ENCODE measurements around the gene ASB6. TPM values are rescaled to one million over a fixed set of nuclear protein-coding genes. Genes with fewer than 3 reads are reported as not detected.

ASB6 gene
- total RNA-seq, 2 donors from 2014 or later: 21.9 to 28.7 TPM

DNA sequence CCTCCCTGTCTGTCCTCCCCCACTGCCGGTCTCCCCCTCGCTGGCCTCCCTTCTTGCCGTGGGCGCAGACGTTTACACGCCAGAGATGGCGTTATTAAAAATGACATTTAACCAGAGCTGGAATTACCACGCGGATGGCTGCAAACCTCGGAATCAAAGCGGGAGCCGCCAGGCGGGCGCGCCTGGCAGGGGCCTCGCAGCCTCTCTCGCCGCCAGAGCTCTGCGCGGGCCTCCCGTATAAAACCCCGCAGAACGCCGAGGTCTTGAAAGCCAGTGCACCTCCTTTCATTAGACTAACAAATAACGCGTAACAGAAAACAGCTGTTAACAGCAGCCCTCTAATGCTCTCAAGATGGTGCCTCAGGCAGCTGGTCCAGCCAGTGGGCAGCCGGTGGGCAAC lies 33.7 kb upstream of the ASB6 start:
- peaks cover 34% of the 10 kb centered on the region for H3K27me3 Mint-ChIP-seq
- H3K36me3 Mint-ChIP-seq (ENCODE audit: low read depth): no peaks in the 10 kb centered on the region
- no peaks in the 10 kb centered on the region for H3K4me1 Mint-ChIP-seq
- H3K27ac Mint-ChIP-seq: no peak overlapping the region
- H3K4me3 Mint-ChIP-seq: no peak overlapping the region
- no peak for ATAC-seq
- no peak for DNase-seq
- no peaks in the 10 kb centered on the region for H3K9me3 ChIP-seq (ENCODE audit: control insufficient read depth, low read length, poor library complexity, severe bottlenecking)

DNA sequence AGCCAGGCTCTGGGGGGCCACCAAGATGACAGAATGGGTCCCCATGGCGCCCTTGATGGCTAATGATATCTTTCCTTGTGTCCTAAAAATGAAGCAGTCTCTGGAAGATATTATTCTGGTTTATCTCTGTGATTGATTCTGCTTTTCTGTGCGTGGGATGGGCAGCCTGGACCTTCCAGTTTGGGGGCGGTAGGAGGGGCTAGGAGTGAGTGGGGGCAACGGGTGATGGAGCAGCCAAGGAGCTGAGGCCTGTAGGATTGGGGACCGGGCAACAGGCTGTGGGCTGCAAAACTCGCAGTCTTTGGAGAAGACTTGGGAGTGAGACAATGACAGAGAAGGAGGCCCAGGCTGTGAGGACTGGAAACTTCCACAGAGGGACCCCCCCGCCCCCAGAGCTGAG lies 32.3 kb upstream of the ASB6 start:
- Mint-ChIP-seq H3K27ac (no peak overlapping the region), H3K27me3 (peaks cover 35% of the 10 kb centered on the region), H3K4me1 (no peaks in the 10 kb centered on the region), H3K36me3 (ENCODE audit: low read depth) (no peaks in the 10 kb centered on the region), H3K4me3 (no peak overlapping the region)
- no peaks in the 10 kb centered on the region for H3K9me3 ChIP-seq (ENCODE audit: control insufficient read depth, low read length, poor library complexity, severe bottlenecking)
- ATAC-seq: no peak
- DNase-seq: no peak

DNA sequence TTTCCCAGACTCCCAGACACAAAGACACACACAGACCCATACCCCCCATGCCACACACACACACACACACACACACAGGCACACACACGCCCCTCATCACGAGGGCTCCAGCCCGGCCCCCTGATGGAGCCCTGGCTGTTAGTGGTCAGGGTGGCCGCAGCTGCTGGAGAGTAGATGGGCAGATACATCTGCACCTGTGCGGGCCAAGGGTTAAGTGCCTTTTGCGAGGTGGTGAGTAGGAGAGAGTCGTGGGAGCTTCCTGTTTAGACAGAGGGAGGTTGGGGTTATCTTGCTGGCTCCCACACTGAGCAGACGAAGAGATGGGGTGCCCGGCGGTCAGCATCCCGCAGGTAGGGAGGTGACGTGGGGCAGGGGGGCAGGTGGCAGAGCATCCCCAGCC lies 31.7 kb upstream of the ASB6 start:
- H3K4me1 Mint-ChIP-seq: no peaks in the 10 kb centered on the region
- H3K36me3 Mint-ChIP-seq (ENCODE audit: low read depth): no peaks in the 10 kb centered on the region

DNA sequence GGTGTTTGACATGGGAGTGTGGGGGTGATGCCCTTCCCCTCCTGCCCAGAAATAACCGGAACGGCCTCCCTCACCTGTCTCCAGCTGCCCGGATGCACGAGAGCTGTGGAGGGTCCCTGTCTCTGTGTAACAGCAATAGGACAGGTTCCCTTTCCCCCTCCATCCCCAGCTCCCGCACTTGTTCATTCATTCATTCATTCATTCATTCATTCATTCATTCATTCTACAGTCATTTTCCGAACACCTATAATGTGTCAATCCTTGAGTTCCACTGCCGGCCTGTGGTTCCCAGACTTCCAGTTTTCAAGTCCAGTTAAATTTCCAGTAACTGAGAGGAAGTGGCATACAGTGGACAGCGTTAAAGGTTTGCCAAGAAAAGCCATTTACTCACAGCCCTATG lies 30.8 kb upstream of the ASB6 start:
- no peak for ATAC-seq
- H3K9me3 ChIP-seq (ENCODE audit: control insufficient read depth, low read length, poor library complexity, severe bottlenecking): no peaks in the 10 kb centered on the region
- Mint-ChIP-seq H3K4me3 (no peak overlapping the region), H3K4me1 (no peaks in the 10 kb centered on the region), H3K36me3 (ENCODE audit: low read depth) (no peaks in the 10 kb centered on the region), H3K27ac (no peak overlapping the region), H3K27me3 (peaks cover 26% of the 10 kb centered on the region)
- DNase-seq: no peak

More for the DNA sequence above, 31.7 kb upstream of the ASB6 start:
- no peaks in the 10 kb centered on the region for H3K9me3 ChIP-seq (ENCODE audit: control insufficient read depth, low read length, poor library complexity, severe bottlenecking)
- no peak overlapping the region for H3K27ac Mint-ChIP-seq
- no peak overlapping the region for H3K4me3 Mint-ChIP-seq
- no peak for DNase-seq
- no peak for ATAC-seq
- H3K27me3 Mint-ChIP-seq: peaks cover 32% of the 10 kb centered on the region

DNA sequence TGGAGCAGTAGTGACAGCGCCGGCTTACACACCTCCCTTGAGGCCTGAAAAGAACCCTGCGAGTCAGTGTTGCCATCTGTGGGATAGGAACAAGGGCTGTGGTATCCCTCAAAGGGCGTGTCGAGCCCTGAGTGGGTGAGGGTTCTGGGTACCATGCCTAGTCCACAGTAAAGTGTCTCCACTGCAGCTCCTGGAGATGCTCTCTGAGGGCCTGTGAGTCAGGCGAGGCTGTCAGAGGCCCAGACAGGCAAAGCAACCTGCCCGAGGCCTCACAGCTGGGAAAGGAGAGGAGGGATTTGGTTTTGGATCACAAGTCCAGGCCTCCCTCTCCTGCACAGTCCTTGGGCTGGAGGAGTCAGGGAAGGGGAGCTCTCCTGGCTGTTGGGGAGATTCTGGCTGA lies 29.6 kb upstream of the ASB6 start:
- no peaks in the 10 kb centered on the region for H3K9me3 ChIP-seq (ENCODE audit: control insufficient read depth, low read length, poor library complexity, severe bottlenecking)
- Mint-ChIP-seq H3K4me3 (no peak overlapping the region), H3K4me1 (no peaks in the 10 kb centered on the region), H3K27me3 (peaks cover 16% of the 10 kb centered on the region), H3K36me3 (ENCODE audit: low read depth) (no peaks in the 10 kb centered on the region), H3K27ac (no peak overlapping the region)
- DNase-seq (no peak), ATAC-seq (no peak)

DNA sequence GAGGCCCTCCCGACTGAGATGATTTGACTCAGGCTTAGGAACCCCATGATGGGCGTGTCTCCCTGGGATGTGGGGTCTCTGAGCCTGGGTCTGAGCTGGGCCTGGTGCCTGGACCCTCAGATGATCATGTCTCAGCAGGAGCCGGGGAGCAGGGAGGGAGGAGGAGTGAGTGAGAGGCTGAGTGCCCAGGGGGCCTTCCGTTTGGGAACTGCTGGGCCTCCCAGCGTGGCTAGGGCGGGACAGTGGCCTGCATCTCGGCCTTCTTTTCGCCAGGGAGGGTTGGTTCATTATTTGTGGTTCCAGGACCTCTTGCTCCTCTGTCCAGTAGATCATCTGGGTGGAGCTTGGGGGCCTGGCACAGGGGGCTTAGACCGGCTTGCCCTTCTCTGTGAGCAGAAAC lies 29.1 kb upstream of the ASB6 start:
- ATAC-seq: no peak
- Mint-ChIP-seq H3K27ac (no peak overlapping the region), H3K4me3 (no peak overlapping the region), H3K36me3 (ENCODE audit: low read depth) (no peaks in the 10 kb centered on the region), H3K4me1 (no peaks in the 10 kb centered on the region), H3K27me3 (peaks cover 11% of the 10 kb centered on the region)
- no peaks in the 10 kb centered on the region for H3K9me3 ChIP-seq (ENCODE audit: control insufficient read depth, low read length, poor library complexity, severe bottlenecking)
- DNase-seq: no peak

DNA sequence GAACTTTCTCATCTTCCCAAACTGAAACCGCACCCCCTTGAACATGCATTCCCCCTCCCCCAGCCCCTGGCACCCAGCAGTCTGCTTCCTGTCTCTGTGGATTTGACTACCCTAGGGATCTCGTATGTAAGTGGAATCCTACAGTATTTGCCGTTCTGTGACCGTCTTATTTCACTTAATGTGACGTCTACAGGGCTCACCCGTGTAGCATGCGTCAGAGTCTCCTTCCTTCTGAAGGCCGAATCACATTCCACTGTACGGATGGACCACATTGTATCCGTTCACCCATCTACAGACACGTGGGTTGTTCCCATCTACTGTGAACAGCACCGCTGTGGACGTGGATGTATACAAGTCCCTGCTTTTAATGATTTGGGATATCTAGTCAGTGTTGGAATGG lies 28.0 kb upstream of the ASB6 start:
- Mint-ChIP-seq H3K36me3 (ENCODE audit: low read depth) (no peaks in the 10 kb centered on the region), H3K27me3 (peaks cover 8% of the 10 kb centered on the region), H3K4me1 (peaks cover 2% of the 10 kb centered on the region), H3K4me3 (no peak overlapping the region), H3K27ac (no peak overlapping the region)
- DNase-seq (no peak), ATAC-seq (no peak)
- no peaks in the 10 kb centered on the region for H3K9me3 ChIP-seq (ENCODE audit: control insufficient read depth, low read length, poor library complexity, severe bottlenecking)

DNA sequence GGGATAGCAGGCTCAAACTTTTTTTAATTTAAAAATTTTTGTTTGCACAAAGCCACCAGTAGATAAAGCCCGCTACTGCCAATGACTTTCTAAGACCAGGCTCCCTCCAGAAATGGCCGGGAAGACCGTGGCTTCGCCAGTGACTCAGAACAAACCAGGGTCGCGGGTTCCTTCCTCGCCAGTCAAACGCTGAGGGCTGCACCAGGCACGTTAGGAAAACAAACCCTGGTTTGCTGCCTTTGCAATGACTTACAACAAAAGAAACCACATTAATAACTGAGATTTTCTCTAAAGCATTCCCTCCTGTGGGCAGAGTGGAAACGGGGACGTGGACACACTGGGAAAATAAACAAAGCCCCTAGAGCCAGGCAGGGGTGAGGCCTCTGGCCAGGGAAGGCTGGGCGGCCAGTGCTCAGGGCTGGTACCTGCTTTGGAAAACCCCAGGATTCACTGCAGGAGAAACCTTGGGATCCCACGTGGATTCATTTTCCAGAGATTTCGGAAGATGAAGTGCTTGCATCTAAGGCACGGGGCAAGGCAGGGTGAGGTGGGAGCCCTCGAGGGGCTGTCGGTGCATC lies 27.3 kb upstream of the ASB6 start:
- H3K27ac Mint-ChIP-seq: no peak overlapping the region
- peaks cover 8% of the 10 kb centered on the region for H3K27me3 Mint-ChIP-seq
- DNase-seq: no peak
- H3K36me3 Mint-ChIP-seq (ENCODE audit: low read depth): no peaks in the 10 kb centered on the region
- H3K4me3 Mint-ChIP-seq: no peak overlapping the region
- peaks cover 5% of the 10 kb centered on the region for H3K4me1 Mint-ChIP-seq
- no peak for ATAC-seq
- H3K9me3 ChIP-seq (ENCODE audit: control insufficient read depth, low read length, poor library complexity, severe bottlenecking): no peaks in the 10 kb centered on the region

DNA sequence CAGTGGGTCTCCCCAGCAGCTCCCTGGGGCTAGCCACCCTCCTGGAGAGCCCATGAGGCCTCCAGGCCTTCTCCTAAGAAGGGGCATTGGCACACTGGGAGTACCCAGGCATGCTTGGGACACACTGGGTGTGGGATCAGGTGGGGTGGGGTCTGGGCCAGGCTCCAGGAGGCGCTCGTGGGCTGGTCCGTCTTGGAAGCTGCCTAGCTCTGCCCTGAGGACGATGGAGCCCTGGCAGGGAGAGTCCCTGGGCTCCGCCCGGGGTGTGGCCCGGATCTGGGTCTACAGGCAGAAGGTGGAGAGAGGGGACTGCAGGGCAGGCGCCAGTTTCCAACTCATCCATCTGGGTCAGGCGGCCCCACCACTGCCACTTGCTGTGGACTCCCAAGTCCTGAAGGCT lies 25.9 kb upstream of the ASB6 start:
- Mint-ChIP-seq H3K27ac (no peak overlapping the region), H3K36me3 (ENCODE audit: low read depth) (no peaks in the 10 kb centered on the region), H3K4me1 (peaks cover 5% of the 10 kb centered on the region), H3K27me3 (peaks cover 8% of the 10 kb centered on the region), H3K4me3 (no peak overlapping the region)
- H3K9me3 ChIP-seq (ENCODE audit: control insufficient read depth, low read length, poor library complexity, severe bottlenecking): no peaks in the 10 kb centered on the region
- DNase-seq (no peak), ATAC-seq (no peak)

DNA sequence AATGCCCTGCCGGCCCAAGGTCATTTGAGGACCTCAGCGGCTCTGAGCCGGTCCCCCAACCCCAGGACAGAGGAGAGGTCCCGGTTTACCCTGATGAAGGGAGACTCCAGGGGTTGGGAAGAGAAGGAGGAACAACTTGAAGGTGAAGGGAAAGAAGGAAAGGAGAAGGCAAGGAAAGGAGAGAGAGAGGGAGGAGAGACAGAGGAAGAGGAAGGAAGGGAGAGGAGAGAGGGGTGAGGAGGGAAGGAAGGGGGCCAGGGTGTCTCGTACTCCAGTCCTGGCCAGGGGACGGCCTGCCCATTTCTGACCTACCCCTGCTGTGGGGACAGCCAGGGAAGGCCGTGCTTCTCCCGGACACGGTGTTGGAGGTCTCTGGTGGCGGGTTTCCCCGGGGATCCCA lies 25.4 kb upstream of the ASB6 start:
- ATAC-seq (no peak), DNase-seq (no peak)
- Mint-ChIP-seq H3K36me3 (ENCODE audit: low read depth) (no peaks in the 10 kb centered on the region), H3K4me3 (no peak overlapping the region), H3K27ac (no peak overlapping the region), H3K27me3 (peaks cover 8% of the 10 kb centered on the region), H3K4me1 (peaks cover 5% of the 10 kb centered on the region)
- no peaks in the 10 kb centered on the region for H3K9me3 ChIP-seq (ENCODE audit: control insufficient read depth, low read length, poor library complexity, severe bottlenecking)

DNA sequence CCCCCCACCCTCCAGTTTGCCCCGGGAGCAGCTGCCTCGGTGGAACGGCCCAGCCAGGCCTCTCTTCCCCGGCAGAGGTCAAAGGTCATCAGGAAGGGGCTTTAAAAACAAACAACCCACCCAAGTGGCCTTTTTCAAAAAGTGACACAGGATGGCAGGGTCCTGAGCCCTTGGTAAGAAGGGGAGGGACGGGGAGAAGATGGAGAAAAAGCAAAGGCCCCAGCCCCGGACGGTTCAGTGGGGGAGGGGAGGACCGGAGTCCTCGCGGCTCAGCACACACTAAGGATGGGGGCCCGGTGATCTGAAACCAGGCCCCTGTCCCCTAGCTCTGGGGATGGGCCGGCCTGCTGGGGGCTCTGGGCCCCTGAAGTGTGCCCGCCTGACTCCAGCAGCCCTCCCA lies 24.6 kb upstream of the ASB6 start:
- Mint-ChIP-seq H3K4me3 (peak overlapping the region; percentile 33), H3K4me1 (peaks cover 5% of the 10 kb centered on the region), H3K36me3 (ENCODE audit: low read depth) (no peaks in the 10 kb centered on the region), H3K27me3 (peaks cover 8% of the 10 kb centered on the region), H3K27ac (no peak overlapping the region)
- ATAC-seq (no peak), DNase-seq (no peak)
- no peaks in the 10 kb centered on the region for H3K9me3 ChIP-seq (ENCODE audit: control insufficient read depth, low read length, poor library complexity, severe bottlenecking)

DNA sequence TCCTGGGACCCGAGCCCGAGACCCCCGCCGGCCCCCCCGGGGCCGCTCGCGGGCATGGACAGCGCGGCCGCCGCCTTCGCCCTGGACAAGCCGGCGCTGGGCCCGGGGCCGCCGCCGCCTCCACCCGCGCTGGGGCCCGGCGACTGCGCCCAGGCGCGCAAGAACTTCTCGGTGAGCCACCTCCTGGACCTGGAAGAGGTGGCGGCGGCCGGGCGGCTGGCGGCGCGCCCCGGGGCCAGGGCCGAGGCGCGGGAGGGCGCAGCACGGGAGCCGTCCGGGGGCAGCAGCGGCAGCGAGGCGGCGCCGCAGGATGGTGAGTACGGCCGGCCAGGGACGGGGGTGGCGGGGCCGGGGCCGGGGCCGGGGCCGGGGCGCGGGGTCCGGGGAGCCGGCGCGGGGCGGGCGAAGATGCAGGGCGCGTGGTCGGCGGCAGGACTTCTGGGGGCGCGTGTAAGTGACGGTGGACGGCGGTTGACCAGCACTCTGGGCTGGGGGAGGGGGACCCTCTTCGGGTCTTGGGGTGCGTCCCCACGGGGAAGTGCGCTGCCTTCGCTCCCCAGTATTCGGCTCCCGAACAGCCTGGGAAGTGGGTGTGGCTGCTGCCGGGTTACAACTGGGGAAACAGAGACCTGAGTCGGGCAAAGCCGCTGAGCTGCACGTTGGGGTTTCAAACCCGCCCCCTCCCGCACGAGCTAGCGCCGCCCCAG lies 24.0 kb upstream of the ASB6 start:
- H3K4me1 Mint-ChIP-seq: peaks cover 5% of the 10 kb centered on the region
- peak overlapping the region; percentile 85 for H3K4me3 Mint-ChIP-seq
- H3K36me3 Mint-ChIP-seq (ENCODE audit: low read depth): no peaks in the 10 kb centered on the region
- H3K27me3 Mint-ChIP-seq: peaks cover 8% of the 10 kb centered on the region
- H3K9me3 ChIP-seq (ENCODE audit: control insufficient read depth, low read length, poor library complexity, severe bottlenecking): no peaks in the 10 kb centered on the region
- DNase-seq (no peak), ATAC-seq (peak; percentile 23)
- H3K27ac Mint-ChIP-seq: no peak overlapping the region

DNA sequence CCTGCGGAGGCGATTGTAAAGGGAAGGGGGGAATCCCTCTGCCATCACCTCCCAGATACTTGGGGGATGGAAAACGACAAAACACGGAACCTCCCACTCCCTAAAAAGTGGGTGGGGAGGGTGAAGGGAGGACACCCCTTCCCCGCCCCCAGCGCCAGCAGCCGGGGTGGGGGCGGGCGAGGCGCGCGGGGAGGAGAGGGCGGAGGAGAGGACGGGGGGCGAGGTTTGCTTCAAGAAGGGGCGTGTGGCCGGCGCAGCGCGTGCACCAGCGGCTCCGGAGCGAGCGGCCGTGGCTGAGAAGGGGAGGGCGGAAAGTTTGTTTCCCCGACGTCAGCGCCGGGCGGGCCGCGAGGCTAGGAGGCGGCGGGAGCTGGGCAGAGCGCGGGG lies 23.4 kb upstream of the ASB6 start, which contains the start of gene PRRX2:
PRRX2 (plus strand) TSS at position 259 of the 387 bp plus-strand sequence. CDS start 221 bp downstream, outside the sequence.
- ATAC-seq: peak; percentile 57
- Mint-ChIP-seq H3K4me3 (peak within 1 kb of the TSS; percentile 85), H3K4me1 (peaks cover 5% of the 10 kb centered on the region), H3K27me3 (peaks cover 8% of the 10 kb centered on the region), H3K27ac (no peak within 1 kb of the TSS), H3K36me3 (ENCODE audit: low read depth) (no peaks in the 10 kb centered on the region)
- no peaks in the 10 kb centered on the region for H3K9me3 ChIP-seq (ENCODE audit: control insufficient read depth, low read length, poor library complexity, severe bottlenecking)
- no peak for DNase-seq

DNA sequence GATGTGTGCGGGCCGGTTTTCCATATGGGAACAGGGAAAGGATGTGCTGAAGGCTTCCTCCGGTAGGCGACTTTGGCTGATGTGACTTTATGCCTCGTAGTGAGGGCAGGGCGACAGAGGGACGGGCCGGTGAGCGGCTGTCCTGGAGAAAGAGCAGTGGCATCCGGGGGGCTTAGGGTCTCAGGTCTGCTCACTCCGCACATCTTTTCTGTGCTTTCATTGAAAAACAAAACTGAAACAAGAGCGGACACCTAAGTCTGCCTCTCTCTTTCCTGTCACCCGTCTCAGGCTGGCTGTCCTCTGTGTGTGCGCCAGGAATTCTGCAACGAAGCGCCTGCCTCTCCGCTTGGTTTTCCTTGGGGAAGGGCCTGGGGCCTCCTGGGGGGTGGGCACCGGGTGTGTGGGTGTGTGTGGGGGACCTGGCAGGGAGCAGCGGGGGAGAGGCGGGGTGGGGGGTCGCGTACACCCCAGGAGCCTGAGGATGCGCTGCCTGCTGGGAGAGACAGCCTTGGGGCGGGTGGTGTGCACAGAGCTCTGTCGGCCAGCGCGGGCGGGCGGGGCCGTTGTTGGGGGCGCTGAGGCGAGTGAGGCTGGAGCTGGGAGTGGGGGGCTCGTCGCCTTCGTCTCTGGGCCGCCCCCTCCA lies 22.9 kb upstream of the ASB6 start:
- peak overlapping the region; percentile 85 for H3K4me3 Mint-ChIP-seq
- H3K4me1 Mint-ChIP-seq: peaks cover 5% of the 10 kb centered on the region
- ATAC-seq (peak; percentile 59), DNase-seq (no peak)
- no peaks in the 10 kb centered on the region for H3K36me3 Mint-ChIP-seq (ENCODE audit: low read depth)
- no peak overlapping the region for H3K27ac Mint-ChIP-seq
- no peaks in the 10 kb centered on the region for H3K9me3 ChIP-seq (ENCODE audit: control insufficient read depth, low read length, poor library complexity, severe bottlenecking)
- peaks cover 8% of the 10 kb centered on the region for H3K27me3 Mint-ChIP-seq
